Subcutaneous abdominal adipose tissue (tissue), 5 donors: ENCODE results near the gene TRPM2.

Source experiments
- H3K27ac ChIP-seq: one replicate; pipeline ENCODE4 v1.7.0; 2013; ENCODE audit warnings: low read depth, mild to moderate bottlenecking, inconsistent platforms, low read length, moderate library complexity
- H3K27me3 ChIP-seq, 5 donors: one replicate each; pipeline ENCODE4 v1.7.0; 2013; ENCODE audit warnings: low read length in 5 of 5, inconsistent platforms in 1 of 5; ENCODE audit not compliant: control insufficient read depth in 5 of 5, insufficient read depth in 4 of 5
- H3K36me3 ChIP-seq, 5 donors: one replicate each; pipeline ENCODE4 v1.7.0; 2013; ENCODE audit warnings: low read length in 5 of 5; ENCODE audit not compliant: control insufficient read depth in 5 of 5, insufficient read depth in 5 of 5
- H3K4me1 ChIP-seq, 5 donors: one replicate each; pipeline ENCODE4 v1.7.0; 2013; ENCODE audit warnings: low read length in 5 of 5, mild to moderate bottlenecking in 3 of 5, moderate library complexity in 1 of 5; ENCODE audit not compliant: control insufficient read depth in 5 of 5, insufficient read depth in 5 of 5
- H3K4me3 ChIP-seq, 5 donors: one replicate each; pipeline ENCODE4 v1.7.0; 2013; ENCODE audit warnings: low read length in 5 of 5, low read depth in 1 of 5
- H3K9ac ChIP-seq, 5 donors: one replicate each; pipeline ENCODE4 v1.7.0; 2013; ENCODE audit warnings: low read length in 5 of 5, mild to moderate bottlenecking in 4 of 5, moderate library complexity in 3 of 5
- H3K9me3 ChIP-seq, 5 donors: one replicate each; pipeline ENCODE4 v1.7.0; 2013; ENCODE audit warnings: low read length in 5 of 5; ENCODE audit not compliant: control insufficient read depth in 5 of 5
- donor health status: healthy.
- donor health status: healthy.
- donor health status: healthy.
- donor health status: healthy.
- donor health status: healthy.

The TRPM2 gene

GRCh38 chr21:44345495-44345894, 7.9 kb upstream of the TRPM2 start:
- Histone ChIP-seq H3K36me3 (no peaks in the 10 kb centered on the region), H3K4me3 (no peak overlapping the region), H3K9ac (no peak overlapping the region), H3K27me3 (peaks cover 0 to 24% (median 17%) of the 10 kb centered on the region in 5 donors), H3K27ac (no peak overlapping the region), H3K9me3 (no peaks in the 10 kb centered on the region), H3K4me1 (peaks cover 0 to 5% (median 4%) of the 10 kb centered on the region in 5 donors)

DNA sequence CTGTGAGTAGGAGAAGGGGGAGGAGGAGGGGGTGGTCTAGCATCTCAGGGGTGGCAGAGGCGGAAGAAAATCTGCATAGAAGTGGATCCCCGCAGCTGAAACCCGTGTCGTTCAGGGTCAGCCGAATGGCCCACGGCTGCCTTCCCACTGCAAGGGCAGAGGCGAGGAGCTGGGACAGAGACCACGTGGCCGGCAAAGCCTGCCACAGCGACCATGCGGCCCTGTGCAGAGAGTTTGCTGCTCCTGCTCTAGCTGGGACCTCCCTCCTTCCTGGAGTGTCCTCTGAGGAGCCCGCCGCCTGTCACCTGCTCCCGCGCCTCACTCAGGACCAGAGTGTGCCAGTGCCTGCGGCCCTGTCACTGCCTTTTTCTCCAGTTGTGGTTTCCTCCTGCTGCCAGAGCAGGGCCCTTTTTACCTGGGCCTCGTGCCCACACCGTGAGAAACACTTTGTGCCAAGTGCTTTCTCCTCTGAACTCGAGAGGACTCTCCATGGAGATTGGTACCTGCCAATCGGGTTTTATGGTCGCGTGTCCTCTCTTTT, 5.4 kb upstream of the TRPM2 start:
- no peak overlapping the region for H3K9ac ChIP-seq
- H3K4me3 ChIP-seq, result no peak overlapping the region
- H3K9me3 ChIP-seq, result no peaks in the 10 kb centered on the region
- H3K36me3 ChIP-seq, result no peaks in the 10 kb centered on the region
- H3K27ac ChIP-seq, result no peak overlapping the region
- H3K27me3 ChIP-seq, result peaks cover 0 to 34% (median 17%) of the 10 kb centered on the region in 5 donors
- peaks cover 1 to 30% (median 26%) of the 10 kb centered on the region in 5 donors for H3K4me1 ChIP-seq

DNA sequence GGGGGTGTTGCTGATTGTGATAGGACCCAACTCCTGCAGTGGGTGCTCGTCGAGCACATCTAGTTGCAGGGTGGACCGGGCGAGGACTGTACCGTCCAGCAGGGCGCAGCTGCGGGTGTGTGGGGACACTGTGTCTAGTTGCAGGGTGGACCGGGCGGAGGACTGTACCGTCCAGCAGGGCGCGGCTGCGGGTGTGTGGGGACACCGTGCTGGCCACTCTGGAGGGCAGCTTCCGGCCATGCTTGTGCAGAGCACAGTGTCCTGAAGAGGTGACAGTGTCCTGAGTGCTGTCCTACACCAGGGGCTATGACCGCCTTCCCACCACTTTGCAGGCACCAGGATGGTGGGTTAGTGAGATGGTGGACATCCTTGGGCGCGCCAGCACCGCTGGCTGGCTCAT, 4.6 kb upstream of the TRPM2 start:
- no peaks in the 10 kb centered on the region for H3K36me3 ChIP-seq
- no peak overlapping the region for H3K27ac ChIP-seq
- no peak overlapping the region for H3K4me3 ChIP-seq
- H3K4me1 ChIP-seq, result peaks cover 5 to 39% (median 35%) of the 10 kb centered on the region in 5 donors
- peaks cover 0 to 34% (median 17%) of the 10 kb centered on the region in 5 donors for H3K27me3 ChIP-seq
- H3K9ac ChIP-seq, result no peak overlapping the region
- H3K9me3 ChIP-seq, result no peaks in the 10 kb centered on the region

DNA sequence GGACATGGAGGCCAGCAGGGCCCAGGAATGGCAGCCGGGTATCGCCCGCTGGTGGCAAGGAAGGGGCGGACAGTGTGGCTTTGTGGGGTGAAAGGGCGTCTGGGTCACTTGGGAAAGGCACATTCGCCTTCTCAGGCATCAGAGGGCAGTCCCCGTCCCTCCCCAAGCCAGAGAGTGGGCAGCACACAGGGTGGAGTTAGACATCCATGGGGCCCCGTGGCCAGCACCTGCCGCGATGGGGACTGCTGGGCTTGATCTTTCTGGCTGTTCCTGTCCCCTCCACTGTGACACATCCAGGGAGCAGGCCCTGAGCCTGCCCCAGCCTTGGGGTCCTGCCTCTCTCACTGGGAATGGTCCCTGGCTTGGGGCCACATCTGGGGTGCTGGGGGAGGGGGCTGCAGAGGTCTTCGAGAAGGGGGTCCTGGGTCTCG, 4.0 kb upstream of the TRPM2 start:
- Histone ChIP-seq H3K27ac (no peak overlapping the region), H3K36me3 (no peaks in the 10 kb centered on the region), H3K27me3 (peaks cover 0 to 34% (median 16%) of the 10 kb centered on the region in 5 donors), H3K4me1 (peaks cover 9 to 45% (median 41%) of the 10 kb centered on the region in 5 donors), H3K9ac (no peak overlapping the region), H3K9me3 (no peaks in the 10 kb centered on the region), H3K4me3 (no peak overlapping the region)

- no peaks in the 10 kb centered on the region for H3K9me3 ChIP-seq
- no peak overlapping the region for H3K9ac ChIP-seq
- H3K4me1 ChIP-seq, result peaks cover 9 to 50% (median 45%) of the 10 kb centered on the region in 5 donors
- peak overlapping the region in 2 of 5 donors; percentile 33 to 45 for H3K4me3 ChIP-seq
- H3K36me3 ChIP-seq, result no peaks in the 10 kb centered on the region
- no peak overlapping the region for H3K27ac ChIP-seq
- peaks cover 0 to 30% (median 10%) of the 10 kb centered on the region in 5 donors for H3K27me3 ChIP-seq
Measured at GRCh38 chr21:44349847-44350772, 3.3 kb upstream of the TRPM2 start.

DNA sequence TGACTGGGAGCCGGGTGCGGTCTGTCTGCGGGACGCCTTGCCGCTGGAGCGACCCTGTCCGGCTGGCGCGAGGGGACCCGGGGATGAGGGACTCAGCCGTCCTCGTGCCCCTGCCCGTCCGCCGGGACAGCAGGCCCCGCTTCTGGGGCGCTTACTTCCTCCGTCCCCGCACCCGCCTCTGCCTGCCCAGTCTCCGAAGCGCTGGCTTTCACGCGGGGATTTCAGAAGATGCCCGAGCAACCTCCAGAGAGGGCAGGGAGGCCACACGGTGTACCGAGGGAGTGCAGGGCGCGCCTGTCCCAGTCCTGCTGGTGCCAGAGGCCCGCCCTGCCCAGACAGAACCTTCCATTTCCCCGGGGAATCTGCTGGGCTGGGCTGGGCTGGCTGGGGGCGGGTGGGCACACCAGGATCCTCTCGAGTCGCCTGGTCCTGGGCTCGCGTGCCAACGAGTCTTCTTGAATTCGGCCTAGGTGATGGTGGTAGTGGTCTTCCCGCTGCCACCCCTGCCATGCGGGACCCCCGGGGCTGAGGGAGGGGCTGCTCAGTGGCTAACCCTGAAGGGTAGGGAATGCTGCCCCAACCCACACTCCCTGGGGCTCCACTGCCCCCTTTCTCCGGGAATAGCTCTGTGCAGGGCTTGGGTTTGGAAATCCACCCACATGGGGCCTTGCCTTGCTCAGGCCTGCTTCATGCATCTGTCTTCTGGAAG, 2.5 kb upstream of the TRPM2 start:
- Histone ChIP-seq H3K4me3 (peak overlapping the region in 1 of 5 donors; percentile 45), H3K4me1 (peaks cover 9 to 56% (median 45%) of the 10 kb centered on the region in 5 donors), H3K9ac (no peak overlapping the region), H3K36me3 (no peaks in the 10 kb centered on the region), H3K27me3 (peaks cover 0 to 26% (median 8%) of the 10 kb centered on the region in 5 donors), H3K27ac (no peak overlapping the region), H3K9me3 (no peaks in the 10 kb centered on the region)

GRCh38 chr21:44351535-44352252, 1.7 kb upstream of the TRPM2 start:
- Histone ChIP-seq H3K9ac (no peak overlapping the region), H3K27me3 (peaks cover 0 to 26% (median 8%) of the 10 kb centered on the region in 5 donors), H3K27ac (no peak overlapping the region), H3K36me3 (no peaks in the 10 kb centered on the region), H3K4me3 (no peak overlapping the region), H3K9me3 (no peaks in the 10 kb centered on the region), H3K4me1 (peaks cover 9 to 56% (median 45%) of the 10 kb centered on the region in 5 donors)

- Histone ChIP-seq H3K27me3 (peaks cover 0 to 26% (median 8%) of the 10 kb centered on the region in 5 donors), H3K9me3 (no peaks in the 10 kb centered on the region), H3K36me3 (peaks cover 0 to 3% (median 0%) of the 10 kb centered on the region in 5 donors), H3K4me3 (peak overlapping the region in 3 of 5 donors; percentile 22 to 60 (median 36)), H3K27ac (peak overlapping the region; percentile 54), H3K9ac (peak overlapping the region in 1 of 5 donors; percentile 21), H3K4me1 (peaks cover 9 to 60% (median 45%) of the 10 kb centered on the region in 5 donors)
Measured at GRCh38 chr21:44352253-44352860, 1.1 kb upstream of the TRPM2 start.

GRCh38 chr21:44354001-44354405, 582 bp downstream of the TRPM2 start:
- peaks cover 9 to 62% (median 45%) of the 10 kb centered on the region in 5 donors for H3K4me1 ChIP-seq
- peak overlapping the region; percentile 54 for H3K27ac ChIP-seq
- peaks cover 0 to 10% (median 0%) of the 10 kb centered on the region in 5 donors for H3K36me3 ChIP-seq
- peak overlapping the region; percentile 36 to 60 (median 36) for H3K4me3 ChIP-seq
- peak overlapping the region in 3 of 5 donors; percentile 6 to 36 (median 21) for H3K9ac ChIP-seq
- H3K27me3 ChIP-seq, result peaks cover 0 to 20% (median 5%) of the 10 kb centered on the region in 5 donors
- no peaks in the 10 kb centered on the region for H3K9me3 ChIP-seq
